OCI-LY7 (cell line): ENCODE measurements around the gene GJC3.

Experiments used
- CTCF ChIP-seq: fragments of 200-600 bp; sonication (generic); conservative IDR thresholded peaks from 2 replicates; pipeline ENCODE4 v1.5.1; 2014; ENCODE audit warnings: mild to moderate bottlenecking, antibody characterized with exemption, low read length, moderate library complexity, mixed read lengths
- EZH2phosphoT487 ChIP-seq: fragments of 200-600 bp; sonication (generic); IDR thresholded peaks from 2 replicates; pipeline ENCODE4 v1.6.1; 2018; ENCODE audit warnings: low read depth, borderline replicate concordance, mild to moderate bottlenecking, mixed run types, antibody characterized with exemption, low read length, moderate library complexity, mixed read lengths

DNA sequence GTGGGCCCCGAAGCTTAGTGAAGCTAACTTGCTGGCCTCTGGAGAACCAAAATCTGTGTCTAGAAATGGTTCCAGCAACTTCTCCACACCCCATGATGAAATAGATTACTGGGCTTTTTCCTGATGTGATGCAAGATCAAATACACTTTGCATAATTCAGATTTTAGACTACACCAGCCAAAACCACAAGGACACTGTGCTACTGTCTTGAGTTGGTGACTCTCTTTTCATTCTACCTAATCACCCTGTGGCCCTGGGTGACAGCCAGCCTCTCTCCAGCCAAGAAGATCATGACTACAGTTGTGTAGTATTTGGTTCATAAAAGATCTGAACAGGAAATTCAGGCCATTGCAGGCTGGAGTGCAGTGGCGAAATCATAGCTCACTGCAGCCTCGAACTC is 24.2 kb upstream of the GJC3 start:
- no peak for TF ChIP-seq CTCF
- no peak for TF ChIP-seq EZH2phosphoT487
